HG02981 (cell line): Measurements from ENCODE around the gene AMOTL2.

Experiments
- ATAC-seq: cut with Tn5 transposase; IDR thresholded peaks from one replicate; pipeline ENCODE4 v1.9.1; 2021; ENCODE audit warnings: mild to moderate bottlenecking, moderate library complexity; ENCODE audit not compliant: unreplicated experiment

The AMOTL2 gene

GRCh38 chr3:134353831-134354611, 20.2 kb downstream of the AMOTL2 start:
- no peak for ATAC-seq

DNA sequence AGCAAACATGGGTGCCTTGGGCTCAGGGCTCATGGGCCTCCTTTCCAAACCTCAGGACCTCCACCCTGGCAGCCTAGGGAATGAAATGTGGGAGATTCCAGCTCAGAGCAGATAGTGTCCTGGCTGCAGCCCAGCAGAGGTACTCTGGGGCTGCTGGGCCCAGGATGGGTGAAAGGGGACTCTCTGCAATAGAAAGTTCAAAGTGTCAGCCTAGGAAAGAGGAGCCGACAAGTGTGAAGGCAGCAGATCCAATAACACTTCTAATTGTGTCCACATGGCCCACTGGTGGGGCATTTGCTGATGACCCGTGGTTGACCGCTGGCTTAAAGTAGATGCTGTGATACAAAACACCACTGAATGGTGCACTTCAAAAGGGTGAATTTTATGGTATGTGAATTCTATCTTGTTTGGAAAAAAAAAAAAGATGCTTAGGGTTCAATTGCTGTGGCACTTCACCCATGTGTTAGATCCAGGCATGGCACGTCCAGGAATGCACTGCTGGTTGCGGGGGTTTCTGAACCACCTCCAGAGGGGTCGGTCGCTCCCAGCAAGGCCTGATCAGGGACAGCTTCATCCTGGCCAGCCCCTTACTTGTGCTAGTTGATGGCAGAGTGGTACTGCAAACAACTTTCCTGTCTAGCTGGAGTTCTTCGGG, 20.9 kb downstream of the AMOTL2 start:
- ATAC-seq: no peak

DNA sequence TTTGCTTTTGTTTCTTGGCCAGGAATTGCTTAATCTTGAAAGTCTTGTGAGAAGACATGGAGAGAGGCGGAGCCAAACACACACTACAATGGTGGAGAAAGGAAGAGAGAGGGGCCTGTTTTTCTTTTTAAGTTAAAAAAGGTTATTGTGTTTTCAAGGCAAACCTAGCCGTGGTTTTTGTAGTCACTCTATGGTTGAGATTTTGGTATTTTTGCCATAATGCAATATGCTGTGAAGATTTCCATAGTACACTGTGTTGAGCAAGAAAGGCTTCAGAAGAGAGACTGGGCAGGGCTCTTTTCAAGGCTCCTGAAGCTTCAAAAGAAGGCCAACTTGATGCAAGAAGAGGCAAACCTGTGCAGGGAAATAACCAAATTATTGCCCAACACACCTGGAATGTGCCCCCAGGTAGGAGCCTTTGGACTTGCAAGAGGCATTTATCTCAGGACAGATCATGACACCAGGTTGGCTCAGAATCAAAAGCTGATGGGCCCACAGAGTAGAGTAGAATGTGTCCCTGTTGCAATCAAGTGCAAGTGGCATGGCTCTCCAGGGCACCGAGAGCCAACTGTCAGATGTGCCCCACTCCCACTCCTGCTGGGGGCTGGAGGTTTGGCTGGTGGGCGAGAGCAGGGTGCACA, 22.1 kb downstream of the AMOTL2 start:
- no peak for ATAC-seq

- no peak for ATAC-seq
Measured at GRCh38 chr3:134351427-134351826, 22.8 kb downstream of the AMOTL2 start.

DNA sequence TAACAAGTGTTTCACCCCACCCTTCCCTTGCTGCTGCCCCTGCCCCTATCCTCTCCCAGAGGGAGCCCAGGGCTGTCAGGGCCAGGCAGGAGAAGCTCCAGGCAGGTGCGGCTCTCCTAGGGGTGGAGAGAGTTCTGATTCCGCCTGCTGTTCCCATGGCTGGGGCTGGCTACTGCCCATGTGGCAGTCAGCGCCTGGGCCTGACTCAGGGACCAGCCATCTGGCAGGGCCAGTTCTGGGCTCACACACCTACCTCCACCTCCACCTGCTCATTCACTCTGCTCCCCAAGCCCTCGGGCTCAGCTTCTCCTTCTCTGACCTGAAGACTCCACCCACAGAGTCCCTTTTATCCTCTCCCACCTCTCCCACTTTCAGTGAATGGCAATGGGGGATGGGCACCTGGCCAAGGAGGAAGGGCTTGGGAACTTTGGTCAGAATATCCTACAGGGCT, 23.4 kb downstream of the AMOTL2 start:
- no peak for ATAC-seq

DNA sequence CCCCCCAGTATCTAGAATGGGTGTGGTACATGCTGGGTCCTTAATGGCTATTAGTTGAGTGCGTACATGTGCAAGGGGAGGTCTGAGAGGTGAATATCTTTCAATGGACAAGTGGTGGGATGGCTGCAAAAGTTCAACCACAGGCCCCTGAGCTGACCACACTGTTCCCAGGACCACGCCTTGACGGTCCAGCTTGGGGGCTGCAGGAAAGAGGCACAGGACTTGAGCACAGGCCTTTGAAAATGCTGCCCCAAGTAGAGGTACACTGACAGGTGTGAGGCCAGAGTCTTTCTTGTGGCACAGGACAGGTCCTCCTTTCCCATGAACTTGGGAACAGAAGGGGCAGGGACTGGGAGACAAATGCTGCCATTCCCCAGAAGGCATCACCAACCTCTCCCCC, 24.0 kb downstream of the AMOTL2 start:
- ATAC-seq: no peak

GRCh38 chr3:134348524-134348923, 25.7 kb downstream of the AMOTL2 start:
- ATAC-seq: no peak

DNA sequence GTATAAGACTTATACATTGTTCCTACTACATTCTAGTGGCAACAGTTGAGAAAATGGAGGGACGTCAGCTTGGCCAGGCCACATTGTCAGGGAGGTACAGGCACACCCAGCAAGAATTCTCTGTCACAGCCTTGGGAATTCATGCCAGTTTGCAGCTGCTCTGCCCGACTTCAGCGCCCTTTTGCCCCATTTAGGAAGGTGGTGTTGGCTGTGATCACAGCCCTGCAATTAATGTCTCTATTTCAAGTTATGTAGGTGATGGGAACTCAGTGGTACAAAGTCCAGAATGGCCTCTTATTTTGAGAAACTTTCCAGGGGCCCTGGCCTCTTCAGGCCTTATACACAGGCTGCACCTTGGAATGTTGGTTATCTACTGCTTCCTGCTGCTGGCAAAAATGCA, 26.7 kb downstream of the AMOTL2 start:
- no peak for ATAC-seq

DNA sequence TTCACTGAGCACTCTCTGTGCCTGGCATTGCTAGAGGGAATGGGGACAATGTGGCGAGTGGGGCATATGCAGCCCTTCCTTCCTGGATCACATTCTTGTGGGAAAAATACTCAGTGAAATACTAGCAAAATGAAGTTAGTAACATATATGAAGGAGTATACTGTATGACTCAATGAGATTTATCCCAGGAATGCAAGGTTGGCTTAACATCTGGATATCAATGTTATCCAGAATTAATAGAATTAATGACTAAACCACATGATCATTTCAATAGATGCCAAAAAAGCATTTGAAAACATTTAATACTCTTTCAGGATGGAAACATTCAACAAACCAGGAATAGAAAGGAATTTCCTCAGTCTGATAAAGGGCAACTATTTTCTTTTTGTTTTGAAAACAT, 27.5 kb downstream of the AMOTL2 start:
- no peak for ATAC-seq

- no peak for ATAC-seq
Measured at GRCh38 chr3:134345202-134345601, 29.0 kb downstream of the AMOTL2 start.

- no peak for ATAC-seq
Measured at GRCh38 chr3:134344560-134344959, 29.7 kb downstream of the AMOTL2 start.

DNA sequence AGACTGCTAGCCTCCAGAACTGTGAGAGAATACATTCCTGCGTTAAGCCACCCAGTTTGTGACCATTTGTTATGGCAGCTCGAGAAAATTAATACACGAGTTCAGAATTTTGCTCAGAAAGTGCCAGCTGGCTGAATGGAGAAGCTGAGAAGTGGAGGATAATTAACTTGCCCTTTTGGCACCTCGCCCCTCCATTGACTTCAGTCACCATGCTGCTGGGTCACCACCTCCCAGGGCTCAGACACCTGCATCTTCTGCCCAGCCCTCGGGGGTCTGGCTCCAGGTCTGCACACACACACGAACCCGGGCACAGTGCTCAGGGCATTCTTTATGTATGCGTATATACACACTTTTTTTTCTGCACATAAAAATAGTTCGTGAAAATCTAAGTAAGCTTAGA, 32.0 kb downstream of the AMOTL2 start:
- no peak for ATAC-seq

- no peak for ATAC-seq
Measured at GRCh38 chr3:134341389-134341788, 32.9 kb downstream of the AMOTL2 start.

- ATAC-seq: no peak
Measured at GRCh38 chr3:134340982-134341365, 33.3 kb downstream of the AMOTL2 start.

GRCh38 chr3:134340362-134340981, 33.8 kb downstream of the AMOTL2 start:
- no peak for ATAC-seq

GRCh38 chr3:134339913-134340312, 34.3 kb downstream of the AMOTL2 start:
- no peak for ATAC-seq

DNA sequence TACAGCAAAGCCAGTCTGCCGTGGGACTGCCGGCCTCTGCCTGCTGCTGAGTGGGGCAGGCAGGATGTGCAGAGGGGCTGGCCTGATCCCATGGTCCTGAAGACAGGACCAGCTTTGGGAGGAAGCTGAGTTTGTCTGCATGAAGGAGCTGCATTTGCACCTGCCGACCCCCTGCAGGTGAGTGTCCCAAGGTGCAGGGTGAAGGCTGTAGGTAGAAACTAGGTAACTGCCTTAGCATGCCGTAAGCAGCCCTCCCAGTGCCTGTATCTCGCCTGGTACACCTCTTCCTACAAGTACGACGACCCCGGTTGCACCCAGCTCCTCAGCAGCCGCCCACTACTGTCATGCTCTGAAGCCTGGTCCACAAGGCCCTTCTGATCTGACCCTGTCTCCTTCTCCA, 34.9 kb downstream of the AMOTL2 start:
- no peak for ATAC-seq

DNA sequence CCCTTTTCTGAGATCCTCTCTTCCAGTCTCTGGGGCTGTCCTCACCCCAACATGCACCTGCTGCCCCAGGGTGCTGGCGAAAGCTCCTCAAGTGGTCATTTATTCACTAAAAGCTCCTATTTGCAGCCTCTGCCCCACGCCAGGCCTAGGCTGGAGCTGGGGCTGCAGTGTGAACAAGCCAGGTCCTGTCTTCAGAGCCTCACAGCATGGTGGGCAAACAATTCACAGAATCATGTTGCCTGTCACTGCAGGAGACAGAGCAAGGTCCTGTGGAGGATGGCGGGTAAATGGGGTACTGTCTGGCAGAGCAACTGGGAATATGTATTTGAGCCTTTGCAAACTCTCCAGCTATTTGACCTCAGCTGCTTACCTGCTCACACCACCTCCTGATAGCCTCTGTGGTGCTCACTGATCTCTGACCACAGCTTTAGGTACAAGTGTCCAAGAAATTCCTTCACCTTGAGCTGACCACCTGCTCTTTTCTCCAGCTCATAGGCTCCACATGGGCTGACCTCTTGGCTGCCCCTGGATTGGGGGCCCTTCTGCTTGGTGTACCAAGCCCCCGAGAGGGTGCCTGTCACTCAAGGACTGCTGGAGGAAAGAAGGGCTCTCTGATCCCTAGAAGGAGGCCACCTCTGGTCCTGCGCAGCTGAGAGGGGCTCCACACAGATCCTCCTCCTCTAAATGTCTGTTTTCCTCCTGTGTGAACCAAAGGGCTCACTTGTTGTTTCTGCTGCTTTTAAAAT, 35.6 kb downstream of the AMOTL2 start:
- ATAC-seq: no peak

GRCh38 chr3:134338201-134338512, 36.1 kb downstream of the AMOTL2 start:
- ATAC-seq: no peak

GRCh38 chr3:134337511-134338200, 36.6 kb downstream of the AMOTL2 start:
- no peak for ATAC-seq
